GM10266 (cell line): ENCODE measurements around the gene CRYGN.

Source experiments
- DNase-seq: peaks from one replicate; pipeline ENCODE4 v3.0.0; 2012; ENCODE audit errors: extremely low spot score
- TF ChIP-seq, protein P1 (sequence below): IDR thresholded peaks from 2 replicates; pipeline ENCODE4 v1.5.1; 2012; ENCODE audit warnings: mild to moderate bottlenecking, low read depth; ENCODE audit not compliant: control insufficient read depth, insufficient read depth; ENCODE audit errors: missing control alignments

The CRYGN gene

GRCh38 chr7:151388430-151388829 is 51.5 kb downstream of the CRYGN start:
- TF ChIP-seq, protein P1, sequence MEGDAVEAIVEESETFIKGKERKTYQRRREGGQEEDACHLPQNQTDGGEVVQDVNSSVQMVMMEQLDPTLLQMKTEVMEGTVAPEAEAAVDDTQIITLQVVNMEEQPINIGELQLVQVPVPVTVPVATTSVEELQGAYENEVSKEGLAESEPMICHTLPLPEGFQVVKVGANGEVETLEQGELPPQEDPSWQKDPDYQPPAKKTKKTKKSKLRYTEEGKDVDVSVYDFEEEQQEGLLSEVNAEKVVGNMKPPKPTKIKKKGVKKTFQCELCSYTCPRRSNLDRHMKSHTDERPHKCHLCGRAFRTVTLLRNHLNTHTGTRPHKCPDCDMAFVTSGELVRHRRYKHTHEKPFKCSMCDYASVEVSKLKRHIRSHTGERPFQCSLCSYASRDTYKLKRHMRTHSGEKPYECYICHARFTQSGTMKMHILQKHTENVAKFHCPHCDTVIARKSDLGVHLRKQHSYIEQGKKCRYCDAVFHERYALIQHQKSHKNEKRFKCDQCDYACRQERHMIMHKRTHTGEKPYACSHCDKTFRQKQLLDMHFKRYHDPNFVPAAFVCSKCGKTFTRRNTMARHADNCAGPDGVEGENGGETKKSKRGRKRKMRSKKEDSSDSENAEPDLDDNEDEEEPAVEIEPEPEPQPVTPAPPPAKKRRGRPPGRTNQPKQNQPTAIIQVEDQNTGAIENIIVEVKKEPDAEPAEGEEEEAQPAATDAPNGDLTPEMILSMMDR = no peak
- DNase-seq = no peak

GRCh38 chr7:151388007-151388297 is 52.0 kb downstream of the CRYGN start:
- TF ChIP-seq, protein P1 = no peak
- DNase-seq = no peak

DNA sequence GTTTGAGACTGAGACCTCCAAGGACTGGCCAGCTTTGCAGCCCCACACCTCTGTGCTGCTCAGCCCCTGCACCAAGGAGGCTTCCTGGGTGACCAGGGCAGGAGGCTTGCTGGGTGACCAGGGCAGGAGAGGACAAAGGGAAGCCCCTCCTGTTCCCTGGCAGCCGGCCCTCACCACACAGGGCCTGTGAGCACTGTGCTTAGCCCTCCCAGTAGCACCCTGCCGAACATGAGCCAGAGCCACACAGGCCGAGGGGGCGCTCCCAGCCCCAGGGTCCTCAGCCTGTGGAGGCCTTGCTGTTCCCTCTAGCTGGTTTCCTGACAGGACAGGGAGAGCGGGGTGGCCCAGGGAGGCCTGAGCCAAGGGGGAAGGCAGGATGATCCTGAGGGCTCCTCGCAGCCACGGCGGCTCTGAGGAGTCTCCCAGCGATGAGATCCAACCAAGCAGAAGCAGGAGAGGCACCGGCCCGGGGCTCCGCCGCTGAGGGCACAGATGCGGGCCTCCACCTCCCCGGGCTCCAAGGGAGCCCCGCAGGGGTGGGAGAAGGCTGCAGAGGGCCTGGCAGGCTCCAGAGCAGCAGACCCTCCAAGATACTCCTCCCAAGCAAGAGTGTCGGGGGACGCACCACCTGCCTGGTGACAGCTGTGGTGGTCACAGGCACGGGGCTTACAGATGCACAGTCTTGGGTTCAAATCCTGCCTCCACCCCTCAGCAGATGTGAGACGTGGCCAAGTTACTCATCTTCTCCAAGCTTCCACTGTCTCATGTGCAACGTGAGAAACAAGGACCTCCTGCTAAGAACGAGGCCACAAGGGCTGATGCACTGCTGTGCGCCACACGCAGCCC is 52.6 kb downstream of the CRYGN start:
- no peak for DNase-seq
- TF ChIP-seq, protein P1 = no peak

GRCh38 chr7:151386301-151387160 is 53.4 kb downstream of the CRYGN start:
- TF ChIP-seq, protein P1 = no peak
- DNase-seq = no peak

DNA sequence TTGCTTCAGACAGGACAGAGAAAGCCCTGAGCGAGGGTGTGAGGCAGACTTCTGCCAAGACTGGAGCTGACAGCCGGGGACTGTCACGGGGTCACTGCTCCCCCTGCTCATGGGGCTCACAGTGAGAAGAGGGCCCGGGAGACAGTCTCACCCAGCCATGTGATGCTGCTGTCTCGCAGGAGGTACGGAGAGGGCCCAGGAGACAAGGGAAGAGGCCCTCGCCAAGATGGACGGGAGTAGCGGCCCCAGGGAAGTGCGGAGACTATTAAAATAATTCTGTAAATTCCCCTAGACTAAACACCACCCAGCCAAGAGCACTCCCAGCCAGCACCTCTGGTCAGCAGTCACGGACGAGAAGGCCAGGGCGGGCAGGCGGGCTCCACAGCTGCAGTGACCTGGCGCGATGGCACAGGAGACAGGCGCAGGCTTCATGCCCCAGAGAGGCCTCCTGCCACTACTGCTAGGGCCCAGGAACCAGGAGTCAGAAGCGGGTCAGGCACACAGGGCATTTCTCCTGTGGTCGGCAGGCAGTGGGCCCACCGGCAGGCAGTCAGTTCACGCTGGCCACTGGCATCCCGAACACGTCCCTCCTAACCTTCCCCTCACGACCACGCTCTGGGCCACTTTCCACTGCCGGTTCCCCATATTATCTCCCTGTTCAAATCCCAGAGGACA is 54.2 kb downstream of the CRYGN start:
- no peak for DNase-seq
- TF ChIP-seq, protein P1 = no peak

DNA sequence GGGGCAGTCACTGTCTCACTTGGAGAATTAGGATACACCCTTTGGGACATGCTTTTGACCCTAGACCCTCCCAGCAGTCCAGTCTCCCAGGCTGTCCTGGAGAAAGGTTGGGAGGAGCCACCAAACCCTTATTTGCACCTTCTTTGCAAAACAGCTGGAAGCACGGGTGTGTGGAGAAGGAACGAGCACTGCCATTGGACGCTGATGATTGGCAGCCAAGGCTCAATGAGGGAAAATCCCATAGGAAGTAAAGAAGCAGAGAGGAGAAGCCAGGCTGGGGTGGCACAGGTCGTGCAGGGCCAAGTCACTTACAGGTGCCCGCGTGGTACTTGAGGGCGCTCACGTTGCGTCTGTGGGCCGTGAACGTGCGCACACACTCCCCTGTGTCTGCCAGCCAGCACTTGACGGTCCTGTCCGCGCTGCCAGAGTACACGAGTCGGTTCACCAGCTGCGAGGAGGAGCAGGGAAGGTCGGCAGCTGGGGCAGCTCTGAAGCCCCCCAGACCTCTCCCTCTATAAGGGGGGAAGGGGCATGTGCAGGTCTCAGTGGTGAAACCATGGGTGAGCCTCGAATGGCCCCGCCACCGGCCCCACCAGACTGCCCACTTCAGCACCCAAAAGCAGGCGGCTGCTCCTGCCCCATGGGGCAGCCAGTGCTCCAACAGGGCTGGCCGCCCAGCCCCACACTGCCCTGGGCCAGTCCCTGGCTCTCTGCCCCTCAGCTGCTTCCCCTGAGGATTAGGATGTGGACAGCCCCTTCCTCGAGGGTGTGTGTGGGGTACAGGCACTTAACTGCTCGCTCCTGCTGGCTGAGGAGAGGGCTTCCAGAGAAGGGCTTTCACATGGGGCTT is 54.9 kb downstream of the CRYGN start:
- TF ChIP-seq, protein P1 = no peak
- DNase-seq = no peak
